Ascending aorta (tissue), 2 donors: ENCODE data around the gene IL18BP. TPM values are rescaled to one million over a fixed set of nuclear protein-coding genes. Genes with fewer than 3 reads are reported as not detected.

Experiments used
- DNase-seq, 2 donors: peaks; one replicate each; pipeline ENCODE4 v3.0.0-alpha.2; 2019; ENCODE audit warnings: low spot score in 2 of 2
- H3K27ac ChIP-seq, 2 donors: fragments of 200-600 bp; sonication (generic); one replicate each; pipeline ENCODE4 v1.5.1; 2016 to 2017; ENCODE audit warnings: mild to moderate bottlenecking in 1 of 2
- H3K27me3 ChIP-seq: fragments of 200-600 bp; sonication (generic); one replicate; pipeline ENCODE4 v1.5.1; 2017
- H3K36me3 ChIP-seq, 2 donors: fragments of 200-600 bp; sonication (generic); one replicate each; pipeline ENCODE4 v1.5.1; 2016
- H3K4me1 ChIP-seq, 2 donors: fragments of 200-600 bp; sonication (generic); one replicate each; pipeline ENCODE4 v1.5.1; 2016 to 2017; ENCODE audit warnings: mild to moderate bottlenecking in 1 of 2
- H3K4me3 ChIP-seq, 2 donors: fragments of 200-600 bp; sonication (generic); one replicate each; pipeline ENCODE4 v1.5.1; 2016 to 2017; ENCODE audit warnings: mild to moderate bottlenecking in 1 of 2
- H3K9me3 ChIP-seq, 2 donors: fragments of 200-600 bp; sonication (generic); one replicate each; pipeline ENCODE4 v1.5.1; 2016
- intact Hi-C: fragments of 100-400 bp; cut with DNase I; formaldehyde crosslinking; loops from one replicate; pipeline ENCODE4 v1.15.1; 2023
- total RNA-seq: library from RNA; depleted of rRNA; stranded (reverse); fragments of >200 nt; gene quantifications from one replicate; pipeline ENCODE4 v1.1.0, GENCODE V29; 2016
- TF ChIP-seq, protein P1 (sequence below), 3 experiments: fragments of 200-600 bp in 2 of 3; fragments of 450-650 bp in 1 of 3; sonication (generic) in 2 of 3; IDR thresholded peaks; one replicate each; pipeline ENCODE4 v1.5.1; 2016 to 2019; ENCODE audit warnings: antibody characterized with exemption in 3 of 3, mild to moderate bottlenecking in 1 of 3, moderate library complexity in 1 of 3

The IL18BP gene
- total RNA-seq, 1 donor from 2014 or later = 5.0 TPM

DNA sequence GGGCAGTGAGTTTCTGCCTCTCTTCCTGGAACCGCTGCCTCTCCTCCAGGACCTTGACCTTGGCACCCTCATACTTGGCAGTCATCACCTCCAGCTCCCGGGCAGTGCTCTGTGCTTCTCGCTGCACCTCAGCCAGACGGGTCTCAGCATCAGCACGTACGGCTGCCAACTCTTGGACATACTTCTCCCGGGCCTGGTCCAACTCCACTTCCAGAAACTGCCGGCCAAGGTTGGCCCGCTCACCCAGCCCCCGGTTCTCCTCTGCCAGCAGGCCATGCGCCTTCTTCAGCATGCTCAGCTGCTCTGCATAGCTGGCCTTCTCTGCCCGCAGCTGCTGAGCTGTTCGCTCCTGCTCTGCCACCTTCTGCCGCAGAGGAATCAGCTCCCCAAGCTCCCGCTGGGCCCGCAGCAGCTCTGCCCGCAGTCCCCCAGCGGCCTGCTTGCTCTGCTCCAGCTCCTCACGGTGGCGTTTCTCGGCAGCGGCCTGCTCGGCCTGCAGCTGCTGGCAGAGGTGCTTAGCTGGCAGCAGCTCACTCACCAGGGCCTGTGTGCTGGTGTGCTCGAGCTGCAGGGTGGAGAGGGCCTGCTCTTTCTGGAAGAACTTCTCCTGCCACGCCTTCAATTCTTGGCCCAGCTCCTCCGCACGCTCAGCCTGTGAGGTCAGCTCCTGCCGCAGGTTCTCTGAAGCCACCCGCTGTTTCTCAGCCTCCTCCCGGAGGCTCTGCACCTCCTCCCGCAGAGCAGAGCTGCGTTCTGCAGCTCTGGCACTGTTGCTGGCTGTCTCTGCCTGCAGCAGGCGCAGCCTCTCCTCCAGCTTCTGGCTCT lies 14.4 kb downstream of the IL18BP start:
- Histone ChIP-seq H3K27ac (peak overlapping the region; percentile 50), H3K27me3 (no peaks in the 10 kb centered on the region), H3K9me3 (no peaks in the 10 kb centered on the region), H3K36me3 (peaks cover 100% of the 10 kb centered on the region in 2 donors), H3K4me3 (peak overlapping the region in 1 of 2 donors; percentile 7), H3K4me1 (peaks cover 31 to 34% of the 10 kb centered on the region in 2 donors)
- DNase-seq = peak; percentile 30 to 79
- intact Hi-C loops = no loop called here
- TF ChIP-seq, protein P1, sequence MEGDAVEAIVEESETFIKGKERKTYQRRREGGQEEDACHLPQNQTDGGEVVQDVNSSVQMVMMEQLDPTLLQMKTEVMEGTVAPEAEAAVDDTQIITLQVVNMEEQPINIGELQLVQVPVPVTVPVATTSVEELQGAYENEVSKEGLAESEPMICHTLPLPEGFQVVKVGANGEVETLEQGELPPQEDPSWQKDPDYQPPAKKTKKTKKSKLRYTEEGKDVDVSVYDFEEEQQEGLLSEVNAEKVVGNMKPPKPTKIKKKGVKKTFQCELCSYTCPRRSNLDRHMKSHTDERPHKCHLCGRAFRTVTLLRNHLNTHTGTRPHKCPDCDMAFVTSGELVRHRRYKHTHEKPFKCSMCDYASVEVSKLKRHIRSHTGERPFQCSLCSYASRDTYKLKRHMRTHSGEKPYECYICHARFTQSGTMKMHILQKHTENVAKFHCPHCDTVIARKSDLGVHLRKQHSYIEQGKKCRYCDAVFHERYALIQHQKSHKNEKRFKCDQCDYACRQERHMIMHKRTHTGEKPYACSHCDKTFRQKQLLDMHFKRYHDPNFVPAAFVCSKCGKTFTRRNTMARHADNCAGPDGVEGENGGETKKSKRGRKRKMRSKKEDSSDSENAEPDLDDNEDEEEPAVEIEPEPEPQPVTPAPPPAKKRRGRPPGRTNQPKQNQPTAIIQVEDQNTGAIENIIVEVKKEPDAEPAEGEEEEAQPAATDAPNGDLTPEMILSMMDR (IDR thresholded peaks at IDR 0.05) = no peak

DNA sequence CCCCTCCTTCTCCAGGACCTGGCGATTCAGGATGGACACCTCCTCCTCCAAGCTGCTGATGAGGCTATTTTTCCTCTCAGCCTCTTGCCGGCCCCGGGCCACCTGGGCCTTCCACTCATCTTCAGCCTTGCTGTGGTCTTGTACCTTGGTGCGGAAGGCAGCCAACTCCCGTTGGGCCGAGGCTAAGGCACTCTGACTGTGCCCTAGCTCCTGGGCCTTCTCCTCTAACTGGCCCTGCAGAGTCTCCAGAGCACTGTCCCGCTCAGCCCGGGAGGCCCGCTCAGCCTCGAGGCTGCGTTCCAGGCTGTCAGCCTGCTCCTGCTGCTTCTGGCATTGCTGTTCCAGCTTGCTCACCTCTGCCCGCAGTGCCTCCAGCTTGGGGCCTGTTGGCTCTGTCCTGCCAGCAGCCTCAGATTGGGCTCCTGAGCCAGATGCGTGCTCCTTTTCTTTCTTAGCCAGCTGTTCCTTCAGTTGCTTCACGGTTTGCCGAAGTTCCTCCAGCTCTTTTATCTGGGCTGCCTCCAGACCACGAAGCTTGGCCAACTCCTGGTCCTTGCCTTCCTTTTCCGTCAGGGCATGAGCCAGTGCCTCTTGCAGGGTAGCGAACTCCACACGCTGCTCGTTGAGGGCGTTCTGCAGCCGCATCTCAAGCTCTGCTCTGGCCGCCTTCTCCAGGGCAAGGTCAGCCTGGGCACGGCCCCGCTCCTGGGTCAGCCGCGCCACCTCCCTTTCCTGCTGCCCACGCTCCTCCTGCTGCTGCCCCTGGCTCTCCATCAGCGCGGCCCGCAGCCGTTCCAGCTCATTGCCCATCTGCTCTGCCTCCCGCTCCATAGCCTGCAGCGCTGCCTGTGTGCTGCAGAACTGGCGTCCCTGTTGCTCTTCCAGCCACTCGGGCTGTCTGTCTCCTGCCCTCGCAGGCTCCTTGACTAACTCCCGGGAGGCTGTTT lies 15.3 kb downstream of the IL18BP start:
- H3K36me3 ChIP-seq = peaks cover 100% of the 10 kb centered on the region in 2 donors
- TF ChIP-seq, protein P1 (IDR thresholded peaks at IDR 0.05) = no peak
- peaks cover 31 to 34% of the 10 kb centered on the region in 2 donors for H3K4me1 ChIP-seq
- no peaks in the 10 kb centered on the region for H3K9me3 ChIP-seq
- H3K27me3 ChIP-seq = no peaks in the 10 kb centered on the region
- peak in 1 of 2 donors; percentile 65 for DNase-seq
- peak overlapping the region in 1 of 2 donors; percentile 7 for H3K4me3 ChIP-seq
- intact Hi-C loops = no loop called here
- peak overlapping the region; percentile 50 for H3K27ac ChIP-seq

DNA sequence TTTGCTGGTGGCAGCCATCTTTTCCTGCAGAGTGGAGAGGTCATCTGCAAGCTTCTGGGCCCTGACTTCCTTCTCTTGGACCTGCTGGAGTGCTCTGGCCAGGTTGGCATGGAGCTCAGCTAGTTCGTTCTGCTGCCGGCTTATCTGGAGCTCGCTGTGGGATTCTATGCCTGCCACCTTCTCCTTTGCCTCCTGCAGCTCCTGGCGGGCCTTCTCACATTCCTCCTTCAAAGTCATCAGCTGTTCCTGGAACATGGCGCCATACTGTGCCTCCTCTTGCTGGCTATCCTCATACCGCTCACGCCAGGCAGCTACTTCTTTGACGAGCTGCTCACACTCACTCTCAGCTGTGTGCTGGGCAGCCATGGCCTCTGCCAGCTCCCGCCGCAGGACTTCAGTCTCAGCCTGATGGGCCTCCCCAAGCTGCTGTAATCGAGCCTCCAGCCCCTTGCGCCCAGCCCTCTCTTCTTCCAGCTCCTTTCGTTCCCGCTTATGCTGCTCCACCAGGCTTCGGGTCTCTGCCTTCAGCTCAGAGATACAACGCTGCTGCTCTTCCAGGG lies 16.1 kb downstream of the IL18BP start:
- Histone ChIP-seq H3K36me3 (peaks cover 100% of the 10 kb centered on the region in 2 donors), H3K9me3 (no peaks in the 10 kb centered on the region), H3K27ac (peak overlapping the region in 1 of 2 donors; percentile 50), H3K4me3 (no peak overlapping the region), H3K27me3 (no peaks in the 10 kb centered on the region), H3K4me1 (peaks cover 31 to 34% of the 10 kb centered on the region in 2 donors)
- TF ChIP-seq, protein P1 (IDR thresholded peaks at IDR 0.05) = no peak
- intact Hi-C loops = no loop called here
- DNase-seq = peak in 1 of 2 donors; percentile 53

DNA sequence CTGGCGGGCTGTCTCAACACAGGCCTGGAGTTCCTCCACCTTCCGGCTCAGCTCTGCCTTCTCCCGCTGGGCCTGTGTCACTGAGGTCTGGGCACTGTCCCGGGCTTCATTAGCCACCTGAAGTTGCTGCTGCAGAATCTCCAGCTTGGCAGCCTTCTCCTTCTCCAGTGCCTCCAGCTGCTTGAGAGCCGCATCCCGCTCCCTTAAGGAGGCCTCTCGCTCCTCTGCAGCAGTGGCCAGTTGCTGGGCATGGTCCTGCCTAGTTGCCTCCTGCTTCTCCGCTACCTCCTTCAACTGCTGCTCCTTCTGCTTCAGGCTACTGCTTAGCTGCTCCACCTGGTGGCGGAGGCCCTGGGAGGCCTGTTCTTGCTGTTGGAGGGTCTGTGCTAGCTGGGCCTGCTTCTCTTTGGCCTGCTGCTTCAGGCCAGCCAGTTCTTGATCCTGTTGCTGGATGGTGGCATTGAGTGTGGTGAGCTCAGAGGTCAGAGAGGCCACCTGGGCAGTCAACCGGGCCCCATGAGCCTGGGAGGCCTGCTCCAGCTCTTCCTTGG lies 16.9 kb downstream of the IL18BP start:
- peak in 1 of 2 donors; percentile 62 for DNase-seq
- Histone ChIP-seq H3K9me3 (no peaks in the 10 kb centered on the region), H3K4me1 (peaks cover 31 to 34% of the 10 kb centered on the region in 2 donors), H3K27me3 (no peaks in the 10 kb centered on the region), H3K4me3 (no peak overlapping the region), H3K36me3 (peaks cover 100% of the 10 kb centered on the region in 2 donors), H3K27ac (no peak overlapping the region)
- intact Hi-C loops = no loop called here
- TF ChIP-seq, protein P1 (IDR thresholded peaks at IDR 0.05) = no peak

DNA sequence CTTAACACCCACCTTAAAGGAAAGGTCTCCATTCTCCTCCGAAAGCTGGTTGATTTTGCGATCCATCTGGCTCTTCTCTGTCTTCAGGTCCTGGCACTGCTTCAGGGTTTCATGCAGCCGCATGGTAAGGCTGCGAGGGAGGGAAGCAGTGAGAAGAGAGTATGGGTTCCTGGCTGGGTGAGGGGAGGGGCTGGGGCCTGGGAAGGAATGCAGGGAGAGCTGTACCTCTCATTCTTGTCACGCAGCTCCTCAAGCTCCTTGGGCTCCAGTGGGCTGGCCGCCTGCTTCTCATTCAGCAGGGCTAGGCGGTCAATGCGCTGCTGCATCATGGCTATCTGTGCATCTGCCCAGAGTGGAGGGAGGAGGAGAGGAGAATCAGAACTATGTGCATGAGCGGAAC lies 19.5 kb downstream of the IL18BP start:
- TF ChIP-seq, protein P1 (IDR thresholded peaks at IDR 0.05) = no peak
- Histone ChIP-seq H3K36me3 (peaks cover 100% of the 10 kb centered on the region in 2 donors), H3K27ac (no peak overlapping the region), H3K27me3 (no peaks in the 10 kb centered on the region), H3K9me3 (no peaks in the 10 kb centered on the region), H3K4me1 (peaks cover 19 to 24% of the 10 kb centered on the region in 2 donors), H3K4me3 (no peak overlapping the region)
- no peak for DNase-seq
- intact Hi-C loops = no loop called here
